Activated CD8-positive, alpha-beta memory T cell treated with anti-CD3 and anti-CD28 coated beads for 48 hours (primary cell): Measurements from ENCODE around the gene KIFC3.
"Not testable (repeated sequence)": the region's sequence is repeated elsewhere in the genome, so short reads cannot be mapped to it uniquely, and the experiment has no call there.

ENCODE experiments used
- DNase-seq, 3 experiments: peaks; one replicate each; pipeline ENCODE4 v3.0.0-alpha.2; 2020; ENCODE audit warnings: low read depth in 2 of 3, low spot score in 2 of 3

Gene KIFC3

DNA sequence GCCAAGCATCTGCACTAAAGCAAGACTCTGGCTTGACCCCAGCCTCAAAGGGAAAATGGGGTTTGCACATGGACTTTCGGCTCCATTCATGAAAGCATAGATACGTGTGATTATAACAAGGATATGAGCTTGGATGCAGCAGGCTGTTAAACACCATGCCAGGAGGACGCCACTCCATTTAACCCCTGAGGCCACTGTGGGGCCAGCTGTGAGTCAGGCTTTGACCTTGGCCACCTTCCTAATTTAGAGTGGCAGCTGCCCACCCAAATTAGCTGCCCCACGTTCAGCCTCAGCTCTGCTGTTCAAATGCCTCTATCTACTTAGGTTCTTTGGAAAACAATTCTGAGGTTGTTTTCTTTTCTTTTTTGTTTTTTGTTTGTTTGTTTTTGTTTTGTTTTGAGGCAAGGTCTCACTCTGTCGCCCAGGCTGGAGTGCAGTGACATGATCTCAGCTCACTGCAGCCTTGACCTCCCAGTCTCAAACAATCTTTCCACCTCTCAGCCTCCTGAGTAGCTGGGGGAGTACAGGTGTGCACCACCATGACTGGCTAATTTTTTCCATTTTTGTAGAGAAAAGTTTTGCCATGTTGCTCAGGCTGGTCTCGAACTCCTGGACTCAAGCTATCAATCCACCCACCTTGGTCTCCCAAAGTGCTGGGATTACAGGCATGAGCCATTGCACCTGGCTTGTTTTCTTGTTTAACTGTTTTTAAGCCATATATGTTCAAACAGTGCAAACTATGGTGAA, 23.2 kb upstream of the KIFC3 start:
- DNase-seq = no peak

DNA sequence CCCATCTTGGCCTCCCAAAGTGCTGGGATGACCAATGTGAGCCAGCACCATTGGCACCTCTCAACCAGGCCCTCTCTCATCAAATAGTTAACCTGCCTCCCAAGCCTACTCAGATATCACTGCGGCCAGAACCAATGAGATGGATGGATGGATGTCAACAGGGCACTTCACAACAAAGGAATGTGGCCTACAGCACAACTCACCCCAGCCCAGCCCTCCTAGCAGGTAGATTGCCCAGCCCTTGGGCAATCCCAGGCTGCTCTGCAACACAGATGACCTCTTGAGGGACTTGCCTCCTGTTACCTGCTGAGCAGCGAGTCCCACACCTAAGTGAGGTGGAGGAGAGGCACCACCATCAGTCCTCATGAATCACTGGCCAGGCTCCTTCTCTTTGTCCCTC, 22.6 kb upstream of the KIFC3 start:
- DNase-seq = no peak

DNA sequence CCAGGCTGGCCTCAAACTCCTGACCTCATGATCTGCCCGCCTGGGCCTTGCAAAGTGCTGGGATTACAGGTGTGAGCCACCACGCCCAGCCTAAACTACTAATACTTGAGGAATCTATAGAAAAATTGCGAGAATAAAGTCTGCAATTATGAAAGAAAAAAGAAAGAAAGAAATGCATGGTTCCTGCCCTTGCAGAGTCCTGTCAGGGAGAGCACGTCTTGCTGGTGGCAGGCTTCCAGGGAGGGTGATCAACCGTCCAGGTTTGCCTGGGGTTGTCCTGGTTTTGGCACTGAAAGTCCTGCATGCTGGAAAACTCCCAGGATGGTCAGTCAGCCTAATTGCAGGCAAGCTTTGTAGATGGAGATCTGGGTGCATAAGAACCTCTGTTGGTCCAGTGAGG, 21.5 kb upstream of the KIFC3 start:
- DNase-seq = no peak

DNA sequence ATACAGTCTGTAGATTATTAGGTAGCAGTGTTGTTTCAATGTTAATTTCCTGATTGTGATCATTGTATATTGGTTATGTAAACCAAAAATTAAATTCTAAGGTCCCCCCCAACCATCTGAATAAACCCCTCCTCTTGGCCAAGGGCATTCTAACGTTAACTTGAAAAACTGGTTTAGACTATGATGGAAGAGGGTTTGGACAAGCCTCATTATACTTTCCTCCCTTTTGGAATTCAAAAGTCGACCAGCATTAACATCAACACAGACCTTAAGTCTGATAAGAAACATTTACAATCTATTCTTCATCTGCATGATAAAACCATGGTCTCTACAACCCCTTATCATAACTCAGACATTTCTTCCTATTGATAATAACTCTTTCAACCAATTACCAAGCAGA, 20.6 kb upstream of the KIFC3 start:
- DNase-seq = no peak

DNA sequence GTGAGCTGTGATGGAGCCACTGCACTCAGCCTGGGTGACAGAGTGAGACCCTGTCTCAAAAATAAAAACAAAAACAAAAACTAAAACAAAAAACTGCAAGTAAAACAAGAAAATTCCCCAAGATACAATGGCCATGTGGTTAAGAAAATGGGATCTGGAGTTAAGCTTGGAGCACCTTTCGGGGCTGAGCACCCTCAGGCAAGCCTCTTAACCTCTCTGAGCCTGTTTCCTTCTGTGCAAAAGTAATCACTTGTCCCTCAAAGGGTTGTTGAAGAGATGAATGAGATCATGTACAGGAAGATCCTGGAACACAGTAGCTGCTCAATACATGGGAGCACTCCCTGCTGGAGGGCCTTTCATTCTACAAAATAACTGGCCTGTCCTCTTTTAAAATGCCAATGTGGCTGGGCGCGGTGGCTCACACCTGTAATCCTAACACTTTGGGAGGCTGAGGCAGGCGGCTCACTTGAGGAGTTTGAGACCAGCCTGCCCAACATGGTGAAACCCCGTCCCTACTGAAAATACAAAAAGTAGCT, 19.8 kb upstream of the KIFC3 start:
- no peak for DNase-seq

DNA sequence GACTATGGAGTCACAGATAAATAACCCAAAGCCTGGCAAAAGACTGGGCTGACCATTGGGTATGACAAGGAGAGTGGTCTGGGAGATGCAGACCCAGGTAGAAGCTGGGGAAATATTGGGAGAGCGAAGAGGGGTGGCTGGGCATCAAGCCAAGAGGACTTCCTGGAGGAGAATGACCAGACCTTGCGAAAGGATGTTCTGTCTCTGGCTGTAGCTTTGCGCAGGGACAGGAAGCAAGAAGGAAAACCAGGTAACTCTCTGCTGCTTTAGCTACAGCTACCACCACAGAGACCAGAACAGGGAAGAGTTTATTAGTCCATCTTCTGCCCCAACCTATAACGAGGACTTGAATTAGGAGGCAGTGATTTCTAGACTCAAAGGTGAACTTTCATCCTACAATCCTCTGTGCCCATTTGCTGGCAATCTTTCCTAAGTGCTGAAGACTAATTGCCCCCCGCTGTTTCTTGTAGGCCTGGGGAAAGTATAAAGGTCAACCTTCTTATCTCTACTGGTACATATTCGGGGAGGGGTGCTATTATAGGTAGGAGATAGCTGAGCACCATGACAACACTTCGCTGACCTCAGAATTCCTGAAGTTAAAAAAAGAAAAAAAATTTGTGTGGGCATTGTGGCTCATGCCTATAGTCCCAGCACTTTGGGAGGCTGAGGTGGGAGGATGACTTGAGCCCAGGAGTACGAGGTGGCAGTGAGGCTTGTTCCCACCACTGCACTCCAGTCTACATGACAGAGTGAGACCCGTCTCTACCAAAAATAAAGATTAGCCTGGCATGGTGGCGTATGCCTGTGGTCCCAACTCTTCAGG, 19.1 kb upstream of the KIFC3 start:
- no peak for DNase-seq

DNA sequence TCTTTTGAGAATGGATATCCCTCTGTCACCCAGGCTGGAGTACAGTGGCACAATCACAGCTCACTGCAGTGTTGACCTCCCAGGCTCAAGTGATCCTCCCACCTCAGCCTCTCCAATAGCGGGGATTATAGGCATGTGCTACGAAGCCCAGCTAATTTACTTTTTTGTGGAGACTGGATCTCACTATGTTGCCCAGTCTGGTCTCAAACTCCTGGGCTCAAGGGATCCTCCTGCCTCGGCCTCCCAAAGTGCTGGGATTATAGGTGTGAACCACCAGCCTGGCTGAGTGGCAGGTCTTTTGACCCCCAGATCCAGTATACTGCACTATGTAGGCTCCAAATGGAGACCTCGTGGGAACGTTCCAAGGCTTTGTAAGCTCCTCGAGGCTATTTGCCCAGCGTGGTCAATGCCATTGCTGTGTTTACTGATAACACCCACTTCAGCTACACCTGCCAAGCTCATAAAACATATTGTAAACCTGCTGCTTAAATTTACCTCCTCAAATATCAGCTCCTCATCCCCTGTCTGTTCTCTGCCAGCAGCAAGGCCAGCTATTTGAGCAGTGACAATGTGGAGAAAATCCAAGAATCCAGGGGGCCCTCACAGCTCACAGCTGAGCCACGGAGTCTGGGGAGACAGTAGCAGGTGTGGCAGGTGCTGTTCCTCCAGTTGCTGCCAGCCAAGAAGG, 16.2 kb upstream of the KIFC3 start:
- no peak for DNase-seq

DNA sequence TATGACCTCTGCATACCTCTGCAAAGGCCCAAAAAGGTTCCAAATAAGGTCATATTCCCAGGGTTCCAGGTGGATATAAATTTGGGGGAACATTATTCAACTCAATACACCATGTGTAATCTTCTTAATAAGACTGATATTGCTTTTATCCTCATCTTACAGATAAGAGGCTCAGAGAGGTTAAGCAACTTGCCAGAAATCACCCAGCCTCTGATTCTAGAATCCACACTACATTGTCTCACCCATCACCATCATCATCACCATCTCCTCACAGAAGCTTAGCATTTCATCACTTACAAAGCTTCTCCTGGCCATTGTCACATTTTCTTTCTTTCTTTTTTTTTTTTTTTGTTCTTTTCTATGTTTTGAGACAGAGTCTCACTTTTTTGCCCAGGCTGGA, 15.4 kb upstream of the KIFC3 start:
- DNase-seq = no peak

DNA sequence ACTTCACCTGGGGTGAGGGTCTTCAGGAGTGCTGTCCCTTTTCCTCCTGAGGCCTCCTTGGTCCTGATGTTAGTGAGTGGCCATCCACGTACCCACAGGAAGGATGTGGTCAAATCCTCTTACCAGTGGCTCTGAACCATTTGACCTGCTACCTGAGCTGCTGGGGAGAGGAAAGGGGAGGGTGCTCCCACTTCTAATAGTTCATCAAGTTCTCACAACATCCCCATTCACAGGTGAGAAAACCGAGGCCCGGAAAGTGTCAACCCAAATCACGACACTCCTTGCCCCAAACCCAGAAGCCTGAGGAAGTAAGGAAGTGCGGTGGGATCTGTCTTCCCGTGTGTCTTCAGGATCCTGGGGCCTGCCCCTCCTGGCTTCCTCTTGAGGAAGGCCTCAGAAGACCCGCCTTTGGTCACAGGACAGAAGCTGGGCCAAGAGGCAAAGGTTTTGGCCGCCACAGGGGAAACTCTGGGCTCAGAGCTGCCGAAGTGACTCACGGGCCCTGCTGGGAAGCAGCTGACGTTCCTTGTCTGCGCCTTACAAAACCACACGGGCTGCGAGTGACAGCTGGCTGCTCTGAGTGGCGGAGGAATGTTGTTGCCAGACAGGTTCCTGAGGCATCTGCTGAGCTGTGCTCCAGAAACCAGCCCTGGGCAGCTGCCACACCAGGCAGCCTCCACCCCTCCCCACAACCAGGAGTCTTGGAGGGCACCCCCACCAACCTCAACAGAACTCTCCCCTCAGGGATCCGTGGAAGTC, 13.9 kb upstream of the KIFC3 start:
- no peak for DNase-seq

DNA sequence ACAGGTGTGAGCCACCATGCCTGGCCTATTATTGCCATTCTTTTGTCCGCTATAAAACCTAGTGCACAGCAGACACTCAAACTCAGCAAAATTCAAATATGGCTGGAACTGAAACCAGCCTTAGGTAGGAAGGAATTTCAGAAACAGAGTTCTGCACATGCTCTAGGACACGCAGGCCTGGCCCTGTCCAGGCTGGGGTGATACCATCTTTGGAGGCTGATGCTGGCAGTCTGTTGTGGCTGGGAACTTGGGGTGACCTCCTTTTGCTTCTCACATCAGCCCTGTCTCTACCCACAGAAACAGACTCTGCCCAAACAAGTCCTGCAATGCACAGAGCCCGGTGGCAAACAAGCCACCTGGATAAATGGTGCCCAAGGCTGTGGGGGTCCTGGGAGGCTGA, 12.6 kb upstream of the KIFC3 start:
- no peak for DNase-seq

DNA sequence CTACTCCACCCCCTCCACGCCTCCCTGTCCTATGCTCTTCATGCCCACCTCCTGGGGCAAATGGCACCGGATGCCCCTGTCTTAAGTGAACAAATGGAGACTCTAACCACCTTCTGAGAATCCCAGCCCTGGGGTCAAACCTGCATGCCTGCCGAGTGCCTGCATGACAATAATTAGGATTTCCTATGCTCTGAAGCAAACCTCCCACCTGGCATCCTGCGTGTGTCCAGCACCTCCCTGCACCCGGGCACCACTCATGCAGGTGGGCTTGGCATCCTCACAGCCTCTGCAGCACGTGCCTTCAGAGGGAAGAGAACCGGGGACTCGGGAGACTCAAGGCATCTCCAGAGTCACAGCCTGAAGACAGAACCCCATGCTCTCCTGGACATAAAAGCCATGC, 11.2 kb upstream of the KIFC3 start:
- DNase-seq = no peak

DNA sequence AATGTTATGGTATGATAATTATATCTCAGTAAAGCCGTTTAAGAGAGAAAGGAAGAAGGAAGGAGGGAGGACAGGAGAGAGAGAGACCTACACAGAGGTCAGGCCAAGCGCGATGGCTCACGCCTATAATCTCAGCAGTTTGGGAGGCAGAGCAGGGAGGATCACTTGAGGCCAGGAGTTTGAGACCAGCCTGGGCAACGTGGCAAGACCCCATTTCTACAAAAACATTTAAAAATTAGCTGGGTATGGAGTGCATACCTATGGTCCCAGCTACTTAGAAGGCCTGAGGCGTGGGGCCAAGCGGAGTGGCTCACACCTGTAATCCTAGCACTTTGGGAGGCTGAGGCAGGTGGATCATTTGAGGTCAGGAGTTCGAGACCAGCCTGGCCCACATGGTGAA, 9.0 kb upstream of the KIFC3 start:
- not testable (repeated sequence) for DNase-seq

DNA sequence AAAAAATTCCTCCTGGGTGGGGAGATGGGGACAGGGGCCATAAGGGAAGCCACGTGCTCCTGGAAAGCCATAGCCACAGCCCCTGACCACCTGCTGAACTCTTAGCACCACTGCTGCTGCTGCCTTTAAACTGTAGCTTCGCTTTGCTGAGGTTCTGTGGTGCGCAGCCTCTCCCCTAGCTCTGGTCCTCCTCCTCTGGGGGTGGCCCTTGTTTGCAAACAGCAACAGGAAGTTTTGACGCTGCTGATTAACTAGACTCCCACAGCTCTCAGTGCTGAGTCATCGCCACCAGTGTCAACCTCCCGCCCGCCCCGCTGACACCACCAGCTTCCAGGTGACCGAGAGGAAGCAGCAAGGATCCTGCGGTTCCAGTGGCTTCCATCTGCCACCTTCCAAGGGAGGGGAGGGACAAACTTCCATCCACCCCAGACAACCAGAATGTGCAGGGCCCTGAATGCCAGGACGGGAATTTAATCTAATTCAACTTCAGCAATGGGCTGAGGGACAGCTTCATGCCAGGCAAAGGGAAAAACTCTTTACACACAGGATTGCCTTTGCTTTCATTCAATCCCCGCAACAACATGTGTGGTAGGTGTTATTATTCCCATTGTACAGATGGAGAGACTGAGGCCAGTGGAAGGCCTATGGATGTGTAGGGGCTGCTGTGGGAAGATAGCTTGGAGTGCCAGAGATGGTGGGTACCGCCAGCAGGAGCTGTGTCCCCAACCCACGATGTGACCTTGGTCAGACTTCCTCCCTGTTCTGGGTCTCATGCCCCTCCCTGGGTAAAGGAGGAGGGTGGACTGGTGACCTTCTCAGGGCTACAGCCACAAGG, 8.1 kb upstream of the KIFC3 start:
- DNase-seq = peak; percentile 23 to 49 (median 49)

DNA sequence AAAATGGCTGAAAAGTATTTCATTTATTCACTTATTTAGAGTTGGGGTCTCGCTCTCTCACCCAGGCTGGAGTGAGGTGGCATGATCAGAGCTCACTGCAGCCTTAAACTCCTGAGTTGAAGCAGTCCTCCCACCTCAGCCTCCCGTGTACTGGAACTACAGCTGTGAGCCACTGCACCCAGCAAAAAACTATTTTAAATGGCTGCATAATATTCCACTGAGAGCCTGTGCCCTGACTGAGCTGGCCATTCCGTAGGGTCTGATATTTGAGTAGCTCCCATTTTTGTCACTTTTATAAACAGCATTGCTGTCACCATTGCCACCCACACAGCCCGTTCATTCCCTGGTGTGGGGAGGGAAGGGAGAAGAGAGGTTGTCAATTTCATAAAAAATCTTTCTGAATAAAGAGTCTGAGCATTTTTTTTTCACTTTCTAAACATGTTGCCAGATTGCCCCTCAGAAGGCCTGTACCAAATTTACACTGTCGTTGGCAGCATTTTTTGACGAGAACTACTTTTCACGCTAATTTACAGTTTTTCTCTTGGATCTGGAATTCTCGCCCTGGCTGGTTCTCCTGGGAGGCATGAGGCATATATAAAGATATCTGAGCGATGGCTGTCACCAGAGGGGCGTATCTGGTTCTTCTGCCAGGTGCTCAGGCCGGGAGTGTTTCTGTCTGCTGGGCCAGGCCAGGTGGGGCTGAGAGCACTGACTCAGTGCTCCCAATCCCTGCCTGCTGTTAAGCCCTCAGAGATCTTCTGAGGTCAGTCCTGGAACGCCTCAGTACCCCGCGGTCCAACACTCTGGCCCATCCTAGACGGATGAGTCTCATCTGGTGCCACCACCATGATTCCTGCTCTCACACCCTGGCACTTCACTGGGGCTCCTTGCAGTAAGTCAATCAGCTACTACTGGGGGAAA, 7.2 kb upstream of the KIFC3 start:
- DNase-seq = no peak

DNA sequence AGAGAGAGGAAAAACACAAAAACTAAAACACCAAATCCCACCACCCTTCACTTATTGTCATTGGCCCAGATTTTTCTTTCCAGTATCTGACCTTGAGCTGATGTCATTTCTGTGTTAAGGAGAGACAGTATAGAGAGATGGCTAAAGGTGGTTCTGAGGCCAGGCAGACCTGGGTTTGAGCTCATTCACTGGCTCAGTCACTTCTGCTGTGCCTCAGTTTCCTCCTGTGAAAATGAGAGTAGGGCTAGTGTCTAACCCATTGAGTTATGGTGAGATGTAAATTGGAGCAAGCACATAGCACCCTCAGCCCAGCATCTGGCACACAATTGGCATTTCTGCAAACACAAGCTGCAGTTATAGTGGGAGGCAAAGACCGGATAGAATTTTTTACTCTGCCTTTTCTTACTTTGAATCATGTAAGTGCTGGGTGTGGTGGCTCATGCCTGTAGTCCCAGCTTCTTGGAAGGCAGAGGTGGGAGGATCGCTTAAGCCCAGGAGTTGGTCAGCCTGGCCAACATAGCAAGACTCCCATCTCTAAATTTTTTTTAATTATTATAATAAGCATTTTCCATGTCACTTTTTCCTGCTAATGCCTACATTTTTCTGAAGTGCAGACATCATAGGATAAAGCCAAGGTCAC, 6.4 kb upstream of the KIFC3 start:
- DNase-seq = no peak

DNA sequence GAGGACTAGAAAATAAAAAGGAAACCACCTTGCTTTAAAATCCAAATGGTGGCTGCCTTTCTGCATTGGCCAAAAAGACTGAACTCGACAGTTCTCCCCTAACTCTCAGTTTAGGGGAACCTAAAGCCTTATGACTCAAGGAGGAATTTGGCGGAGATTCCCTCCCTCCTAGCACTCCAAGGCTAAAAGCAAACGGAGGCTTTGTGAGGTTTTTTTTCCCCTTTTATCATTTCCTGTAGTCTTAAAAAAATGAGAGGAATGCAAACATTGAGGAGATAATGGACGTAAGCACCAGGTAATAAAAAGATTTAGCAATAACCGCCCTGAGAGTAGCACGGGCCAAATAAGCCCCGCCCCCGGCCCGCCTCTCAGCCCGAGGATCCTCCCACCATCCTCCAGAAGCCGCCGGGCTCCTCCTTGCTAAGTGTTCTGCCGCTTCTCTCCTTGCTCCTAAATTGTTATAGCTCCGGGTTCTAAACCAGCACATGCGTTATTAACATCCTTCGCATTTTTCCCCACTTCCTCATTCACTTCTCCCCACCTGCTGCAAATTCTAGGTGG, 5.8 kb upstream of the KIFC3 start:
- no peak for DNase-seq

DNA sequence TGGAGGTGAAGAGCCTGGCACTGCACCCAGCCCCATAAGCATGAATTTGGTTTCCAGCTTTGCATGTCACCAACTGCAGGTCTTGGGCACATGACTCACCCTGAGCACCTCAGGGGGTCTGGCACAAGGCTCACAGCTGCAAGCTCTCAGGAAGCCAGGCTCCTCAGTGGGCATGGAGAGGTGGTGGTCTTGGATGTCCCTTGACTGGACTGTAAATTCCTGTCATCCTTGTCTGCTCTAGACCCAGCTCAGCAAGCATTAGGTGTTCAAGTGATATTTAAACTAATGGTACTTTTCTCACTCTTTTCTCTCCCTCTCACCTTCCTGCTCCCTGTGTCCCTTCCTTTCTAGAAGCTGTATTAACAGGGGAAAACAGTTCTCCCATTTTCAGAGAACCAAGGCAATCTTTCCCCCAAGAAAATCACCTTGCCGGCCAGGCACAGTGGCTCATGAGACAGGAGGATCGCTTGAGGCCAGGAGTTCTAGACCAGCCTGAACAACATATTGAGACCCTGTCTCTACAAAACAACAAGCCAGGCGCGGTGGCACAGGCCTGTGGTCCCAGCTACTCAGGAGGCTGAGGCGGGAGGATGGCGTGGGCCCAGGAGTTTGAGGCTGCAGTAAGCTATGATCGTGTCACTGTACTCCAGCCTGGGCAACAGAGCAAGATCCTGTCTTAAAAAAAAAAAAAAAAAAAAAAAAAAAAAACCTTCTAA, 5.1 kb upstream of the KIFC3 start:
- DNase-seq = no peak

DNA sequence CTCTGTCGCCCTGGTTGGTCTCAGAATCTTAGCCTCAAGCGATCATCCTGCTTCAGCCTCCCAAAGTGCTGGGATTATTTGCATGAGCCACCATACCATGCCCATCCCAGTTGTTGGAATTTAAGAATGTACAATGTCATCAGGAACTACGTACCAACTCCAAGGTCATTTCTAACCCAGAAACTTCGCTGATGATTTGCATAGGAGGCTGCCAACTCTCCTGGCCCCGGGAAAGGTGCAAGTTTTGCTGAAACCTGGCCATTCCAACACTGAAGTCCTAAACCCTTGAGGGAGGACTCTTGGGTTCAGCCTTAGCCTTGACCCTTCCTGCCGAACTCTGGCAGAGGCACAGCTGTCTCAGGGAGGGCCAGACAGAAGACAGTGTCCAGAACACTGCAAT, 2.9 kb upstream of the KIFC3 start:
- DNase-seq = no peak
